ENCODE measurements around the gene ASAP2. TPM values are rescaled to one million over a fixed set of nuclear protein-coding genes. Genes with fewer than 3 reads are reported as not detected.

ASAP2 gene
- polyA plus RNA-seq, 1 donor (not counting 4 experiments of a cell fraction or from before 2014, with no cell fraction given): 54.2 TPM

- TF ChIP-seq EZH2 (IDR thresholded peaks at IDR 0.05; ENCODE audit: low read length) (no peak), CTCF (optimal IDR thresholded peaks at IDR 0.05 in 1 of 3, IDR thresholded peaks at IDR 0.05 in 1 of 3, conservative IDR thresholded peaks at IDR 0.05 in 1 of 3; ENCODE audit: extremely low read depth in 1 of 3, insufficient read depth in 2 of 3, low read length in 3 of 3) (no peak)
- no peak overlapping the region for H2AFZ ChIP-seq (ENCODE audit: control insufficient read depth, low read length)
- H3K4me3 ChIP-seq (ENCODE audit: control insufficient read depth in 2 of 3, extremely low read depth in 1 of 3, insufficient read depth in 2 of 3, low read depth in 1 of 3, low read length in 3 of 3): no peak overlapping the region
- no peaks in the 10 kb centered on the region for H3K9me3 ChIP-seq (ENCODE audit: control insufficient read depth, low read depth, low read length)
- peaks cover 17 to 36% of the 10 kb centered on the region in 2 experiments for H3K36me3 ChIP-seq (ENCODE audit: control insufficient read depth in 2 of 2, extremely low read depth in 1 of 2, insufficient read depth in 2 of 2, low read length in 2 of 2)
- H3K4me2 ChIP-seq (ENCODE audit: control insufficient read depth, extremely low read depth, insufficient read depth, low read depth, low read length): no peak overlapping the region
- H3K27me3 ChIP-seq (ENCODE audit: control insufficient read depth, extremely low read depth, insufficient read depth, low read length): no peaks in the 10 kb centered on the region
- no peak overlapping the region for H3K27ac ChIP-seq (ENCODE audit: control insufficient read depth, insufficient read depth, low read length)
- H4K20me1 ChIP-seq (ENCODE audit: control insufficient read depth, extremely low read depth, insufficient read depth, low read length): no peaks in the 10 kb centered on the region
- dilution Hi-C loops (cut with MboI; ENCODE audit: extremely low pct_ligation_motif_present, low sequenced_read_pairs): no loop called here
- H3K4me1 ChIP-seq (ENCODE audit: control insufficient read depth, extremely low read depth, insufficient read depth, low read length): peaks cover 7% of the 10 kb centered on the region
- FAIRE-seq (no peak), DNase-seq (ENCODE audit: low read depth, low spot score) (no peak)
- peaks cover 76% of the 10 kb centered on the region for H3K79me2 ChIP-seq (ENCODE audit: control insufficient read depth, insufficient read depth, low read length)
- H3K9me1 ChIP-seq (ENCODE audit: control insufficient read depth, extremely low read depth, insufficient read depth, low read length): no peaks in the 10 kb centered on the region
- H3K9ac ChIP-seq (ENCODE audit: control insufficient read depth, extremely low read depth, insufficient read depth, low read length): no peak overlapping the region
Measured at GRCh38 chr2:9280224-9280623, 73.6 kb downstream of the ASAP2 start.

- no peak for FAIRE-seq
- H3K27ac ChIP-seq (ENCODE audit: control insufficient read depth, insufficient read depth, low read length): no peak overlapping the region
- peaks cover 68% of the 10 kb centered on the region for H3K79me2 ChIP-seq (ENCODE audit: control insufficient read depth, insufficient read depth, low read length)
Measured at GRCh38 chr2:9281145-9281544, 74.5 kb downstream of the ASAP2 start.

More at GRCh38 chr2:9281145-9281544, 74.5 kb downstream of the ASAP2 start:
- no peak overlapping the region for H3K4me2 ChIP-seq (ENCODE audit: control insufficient read depth, extremely low read depth, insufficient read depth, low read depth, low read length)
- H3K9ac ChIP-seq (ENCODE audit: control insufficient read depth, extremely low read depth, insufficient read depth, low read length): no peak overlapping the region
- dilution Hi-C loops (cut with MboI; ENCODE audit: extremely low pct_ligation_motif_present, low sequenced_read_pairs): no loop called here
- TF ChIP-seq CTCF (optimal IDR thresholded peaks at IDR 0.05 in 1 of 3, IDR thresholded peaks at IDR 0.05 in 1 of 3, conservative IDR thresholded peaks at IDR 0.05 in 1 of 3; ENCODE audit: extremely low read depth in 1 of 3, insufficient read depth in 2 of 3, low read length in 3 of 3): no peak
- TF ChIP-seq EZH2 (IDR thresholded peaks at IDR 0.05; ENCODE audit: low read length): no peak
- no peaks in the 10 kb centered on the region for H3K9me1 ChIP-seq (ENCODE audit: control insufficient read depth, extremely low read depth, insufficient read depth, low read length)
- H4K20me1 ChIP-seq (ENCODE audit: control insufficient read depth, extremely low read depth, insufficient read depth, low read length): no peaks in the 10 kb centered on the region
- no peaks in the 10 kb centered on the region for H3K9me3 ChIP-seq (ENCODE audit: control insufficient read depth, low read depth, low read length)
- H3K4me1 ChIP-seq (ENCODE audit: control insufficient read depth, extremely low read depth, insufficient read depth, low read length): peaks cover 14% of the 10 kb centered on the region
- H3K4me3 ChIP-seq (ENCODE audit: control insufficient read depth in 2 of 3, extremely low read depth in 1 of 3, insufficient read depth in 2 of 3, low read depth in 1 of 3, low read length in 3 of 3): no peak overlapping the region
- DNase-seq (ENCODE audit: low read depth, low spot score): no peak
- H3K27me3 ChIP-seq (ENCODE audit: control insufficient read depth, extremely low read depth, insufficient read depth, low read length): no peaks in the 10 kb centered on the region
- no peak overlapping the region for H2AFZ ChIP-seq (ENCODE audit: control insufficient read depth, low read length)
- peaks cover 17 to 28% of the 10 kb centered on the region in 2 experiments for H3K36me3 ChIP-seq (ENCODE audit: control insufficient read depth in 2 of 2, extremely low read depth in 1 of 2, insufficient read depth in 2 of 2, low read length in 2 of 2)
